Neural progenitor cell (in vitro differentiated cells): ENCODE measurements around the gene PSMC6.

Source experiments
- CTCF ChIP-seq: fragments of 200-600 bp; sonication (generic); IDR thresholded peaks from 2 replicates; pipeline ENCODE4 v1.5.1; 2017; ENCODE audit warnings: antibody characterized with exemption, mild to moderate bottlenecking
- EZH2 ChIP-seq: fragments of 200-600 bp; sonication (generic); IDR thresholded peaks from 2 replicates; pipeline ENCODE4 v1.6.1; 2017; ENCODE audit warnings: antibody characterized with exemption, mild to moderate bottlenecking, moderate library complexity

- TF ChIP-seq CTCF (no peak), EZH2 (no peak)
These were observed 60.2 kb downstream of the PSMC6 start for GRCh38 chr14:52767058-52767833.
